HG02571 (cell line): ENCODE measurements around the gene NAPB.

Source experiments
- ATAC-seq: cut with Tn5 transposase; IDR thresholded peaks from one replicate; pipeline ENCODE4 v1.9.1; 2021; ENCODE audit warnings: mild to moderate bottlenecking, moderate library complexity; ENCODE audit not compliant: unreplicated experiment

The NAPB gene

GRCh38 chr20:23407781-23408464, 13.4 kb downstream of the NAPB start:
- peak; percentile 85 for ATAC-seq

- no peak for ATAC-seq
These were observed 14.4 kb downstream of the NAPB start for GRCh38 chr20:23406880-23407279.

- no peak for ATAC-seq
These were observed 17.1 kb downstream of the NAPB start for GRCh38 chr20:23404196-23404595.

DNA sequence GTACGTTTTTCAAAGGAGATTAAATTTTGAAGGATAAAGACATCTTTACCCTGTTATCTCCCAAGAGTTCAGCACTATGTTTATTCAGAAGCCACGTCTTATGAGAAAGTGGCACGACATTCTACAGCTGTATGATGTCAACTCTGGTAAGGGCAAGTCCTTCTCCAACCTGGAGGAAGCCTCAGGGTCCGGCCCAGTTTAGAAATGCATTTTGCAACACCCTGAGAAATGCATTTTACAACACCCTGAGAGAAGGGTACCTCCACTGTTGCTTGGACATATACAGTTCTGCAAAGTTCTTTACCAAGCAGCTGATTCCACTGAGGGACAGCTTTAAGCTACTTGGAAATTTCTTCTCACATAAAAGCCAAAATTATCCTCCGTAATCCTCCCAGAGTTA, 17.5 kb downstream of the NAPB start:
- no peak for ATAC-seq

GRCh38 chr20:23401051-23401450, 20.2 kb downstream of the NAPB start:
- no peak for ATAC-seq

GRCh38 chr20:23399568-23400241, 21.6 kb downstream of the NAPB start:
- ATAC-seq = no peak

- ATAC-seq = no peak
These were observed 23.3 kb downstream of the NAPB start for GRCh38 chr20:23397961-23398360.

DNA sequence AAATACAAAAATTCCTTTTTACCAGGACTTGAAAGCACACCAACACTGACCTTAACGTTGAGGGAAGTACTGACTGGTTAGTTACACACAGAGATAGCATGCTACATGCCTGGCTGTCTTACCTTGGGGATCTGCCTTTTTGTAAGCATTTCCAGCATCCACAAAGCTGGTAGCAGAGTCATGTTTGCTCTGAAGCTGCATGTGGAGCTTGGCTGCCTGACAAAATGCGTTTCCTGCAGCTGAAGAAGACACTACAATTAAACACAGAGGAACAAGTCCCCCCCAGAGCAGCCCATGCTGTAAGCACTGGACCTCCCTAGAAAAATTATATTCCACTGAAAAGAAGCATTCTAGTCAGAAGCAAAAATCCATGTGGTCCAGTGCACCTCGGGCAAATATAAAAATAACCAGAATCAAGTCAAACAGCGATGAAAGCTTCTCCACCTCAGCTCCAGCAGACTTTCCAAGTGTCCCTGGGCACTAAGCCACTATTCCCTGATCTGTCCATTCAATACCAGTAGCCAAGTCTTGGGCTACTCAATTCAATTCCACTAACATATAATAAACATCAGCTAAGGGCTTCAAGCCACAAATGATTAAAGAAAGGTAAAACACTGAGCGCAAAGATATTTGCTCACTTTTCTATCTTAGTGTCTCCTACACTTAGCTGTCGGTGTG, 24.2 kb downstream of the NAPB start:
- ATAC-seq = no peak

DNA sequence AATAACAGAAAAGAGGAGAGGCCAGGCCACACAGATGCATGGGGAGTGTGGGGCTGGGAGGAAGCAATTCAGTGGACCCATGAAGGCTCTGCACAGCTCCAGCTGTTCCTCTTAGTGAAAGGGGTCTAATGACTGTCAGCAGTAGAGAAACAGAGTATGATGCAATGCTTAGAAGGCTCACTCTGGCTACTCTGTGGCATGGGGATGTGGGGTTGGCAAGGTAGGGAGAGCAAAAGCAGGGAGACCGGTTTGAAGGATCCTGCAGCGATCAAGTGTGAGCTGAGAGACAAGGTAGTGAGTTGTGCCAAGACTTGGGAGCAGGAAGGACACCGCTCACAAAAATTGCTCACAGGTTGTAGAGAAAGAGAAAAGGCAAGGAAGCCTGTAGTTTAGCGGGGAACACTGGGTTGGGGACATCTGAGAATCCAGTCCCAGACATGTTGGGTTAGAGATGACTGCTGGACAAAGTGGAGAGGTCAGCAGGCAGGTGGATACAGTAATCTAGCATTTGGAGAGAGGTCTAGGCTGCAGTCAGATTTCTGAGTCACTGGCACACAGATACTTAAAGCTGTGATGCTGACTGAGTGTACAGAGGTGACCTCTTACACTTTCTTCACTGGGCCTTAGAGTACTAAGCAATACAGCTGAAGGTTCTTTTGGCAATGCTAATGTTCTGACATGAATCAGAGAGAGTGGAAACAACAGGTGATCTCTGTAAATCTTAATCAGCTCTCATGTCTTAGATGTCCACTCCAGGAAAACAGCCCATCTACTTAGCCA, 27.1 kb downstream of the NAPB start:
- ATAC-seq = no peak

DNA sequence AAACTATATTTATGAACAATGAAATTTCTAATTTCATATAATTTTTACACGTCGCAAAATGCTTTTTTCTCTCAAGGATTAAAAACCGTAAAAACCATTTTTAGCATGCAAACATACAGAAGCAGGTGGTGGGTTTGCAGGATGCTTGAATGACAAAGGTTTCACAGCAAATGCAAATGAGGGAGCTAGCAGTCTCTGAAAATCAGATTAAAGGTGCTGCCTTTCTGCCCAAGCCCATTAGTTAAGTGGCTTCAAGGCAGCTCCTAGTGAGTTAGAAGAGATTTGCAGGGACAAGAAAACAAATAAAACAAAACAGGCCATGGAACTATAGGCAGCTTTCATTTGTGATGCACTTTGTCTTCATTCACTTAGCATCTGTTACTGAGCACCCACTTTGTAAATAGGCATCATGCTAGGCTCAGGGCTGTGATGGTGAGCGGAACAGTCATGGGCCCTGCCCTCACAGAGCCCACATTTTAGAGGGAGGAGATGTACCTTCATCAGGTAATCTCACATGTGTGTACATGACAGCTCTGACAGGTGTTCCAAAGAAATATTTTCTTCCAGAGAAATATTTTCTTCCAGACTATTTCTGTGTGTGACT, 29.5 kb downstream of the NAPB start:
- no peak for ATAC-seq

- ATAC-seq = no peak
These were observed 31.1 kb downstream of the NAPB start for GRCh38 chr20:23390091-23390774.

- ATAC-seq = no peak
These were observed 34.2 kb downstream of the NAPB start for GRCh38 chr20:23387118-23387443.

- no peak for ATAC-seq
These were observed 34.8 kb downstream of the NAPB start for GRCh38 chr20:23386304-23387117.

DNA sequence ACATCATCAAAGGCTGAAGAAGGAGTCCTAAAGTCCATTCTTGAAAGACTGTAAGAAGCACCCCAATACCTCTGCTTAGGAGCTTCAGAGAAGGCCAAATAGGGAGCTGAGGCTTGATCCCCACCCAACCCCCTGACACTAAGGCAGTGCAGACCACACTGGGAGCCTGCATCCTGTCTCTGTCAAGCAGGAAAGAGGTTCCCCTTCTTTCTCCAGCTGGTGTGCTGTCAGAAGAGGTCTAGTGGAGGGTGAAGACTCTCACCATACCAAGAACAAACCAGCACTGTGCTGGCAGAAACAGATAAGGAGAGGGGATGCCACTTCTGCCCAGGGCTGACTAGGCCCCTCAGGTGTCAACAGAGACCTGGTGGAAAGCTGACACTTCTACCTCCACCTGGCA, 39.4 kb downstream of the NAPB start:
- no peak for ATAC-seq

DNA sequence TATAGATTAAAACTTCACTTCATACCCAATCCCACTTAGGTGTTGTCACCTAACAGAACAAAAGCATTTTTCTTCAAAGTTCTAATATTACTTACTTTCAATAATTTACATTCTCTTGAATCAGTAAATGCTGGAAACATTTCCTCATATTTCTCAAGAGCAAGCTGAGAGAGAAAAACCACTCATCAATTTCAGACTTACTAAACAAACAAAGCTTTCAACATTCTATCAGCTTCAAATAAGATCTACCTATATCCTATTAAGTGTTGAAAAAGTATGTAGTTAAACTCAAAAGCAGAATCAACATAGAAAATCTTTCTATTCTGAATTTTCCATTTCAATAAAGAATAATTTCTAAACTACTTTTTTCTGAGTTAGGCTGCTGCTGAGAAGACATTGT, 41.5 kb downstream of the NAPB start:
- no peak for ATAC-seq

GRCh38 chr20:23375827-23376226, 45.5 kb downstream of the NAPB start:
- ATAC-seq = no peak

DNA sequence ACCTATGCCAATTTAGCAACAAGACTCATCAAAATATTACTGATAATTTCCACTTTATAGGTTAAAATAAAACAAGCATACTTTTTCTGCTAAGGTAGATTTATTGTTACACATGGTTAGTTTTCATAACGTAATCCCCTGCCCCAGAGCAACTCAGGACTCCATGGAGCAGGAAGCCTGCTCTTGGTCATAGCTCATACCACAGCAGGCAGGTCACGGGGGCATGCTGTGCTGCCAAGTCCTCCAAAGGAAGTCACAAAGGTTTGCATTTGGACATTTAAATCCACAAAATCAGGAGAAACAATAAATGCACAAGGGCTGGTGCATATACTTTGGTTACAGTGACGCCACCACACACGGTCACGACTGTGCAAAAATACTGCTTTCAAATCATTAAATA, 46.8 kb downstream of the NAPB start:
- no peak for ATAC-seq

- ATAC-seq = no peak
These were observed 49.8 kb downstream of the NAPB start for GRCh38 chr20:23371496-23371895.

- no peak for ATAC-seq
These were observed 50.4 kb downstream of the NAPB start for GRCh38 chr20:23370873-23371272.

GRCh38 chr20:23370274-23370673, 51.0 kb downstream of the NAPB start:
- ATAC-seq = no peak
